ENCODE data around the gene KLHL18. TPM values are rescaled to one million over a fixed set of nuclear protein-coding genes. Genes with fewer than 3 reads are reported as not detected.

Gene KLHL18
- total RNA-seq (ENCODE audit: low replicate concordance): 27.3 and 29.1 TPM in 2 replicates
- long read RNA-seq, full-length matches to known transcripts: 18 of 63 reads
- long read RNA-seq, partial matches to known transcripts: 22 of 63 reads
- long read RNA-seq, other reads (novel, unspliced or antisense): 23 of 63 reads

- Mint-ChIP-seq H3K9me3 (no peaks in the 10 kb centered on the region), H3K36me3 (peaks cover 7% of the 10 kb centered on the region), H3K4me3 (peak within 1 kb of the TSS; percentile 99), H3K27me3 (no peaks in the 10 kb centered on the region), H3K27ac (peak within 1 kb of the TSS; percentile 98), H3K4me1 (ENCODE audit: unreplicated experiment) (peaks cover 14% of the 10 kb centered on the region)
- peak; percentile 92 for DNase-seq (ENCODE audit: extremely low spot score, unreplicated experiment)
- no peak for TF ChIP-seq CTCF (conservative IDR thresholded peaks at IDR 0.05)
Measured at GRCh38 chr3:47282424-47283192, at the start of gene KLHL18, which contains the start of gene KIF9. TSS of gene KLHL18 (plus strand) at chr3:47282944. CDS start at chr3:47282966, 22 bp downstream. TSS of gene KIF9 (minus strand) at chr3:47282799. CDS start at chr3:47277374, 5,425 bp downstream.

GRCh38 chr3:47238017-47238416, 44.7 kb upstream of the KLHL18 start:
- Mint-ChIP-seq H3K27me3 (no peaks in the 10 kb centered on the region), H3K27ac (no peak overlapping the region), H3K4me3 (no peak overlapping the region), H3K9me3 (no peaks in the 10 kb centered on the region), H3K4me1 (ENCODE audit: unreplicated experiment) (no peaks in the 10 kb centered on the region), H3K36me3 (no peaks in the 10 kb centered on the region)
- TF ChIP-seq CTCF (conservative IDR thresholded peaks at IDR 0.05): no peak
- no peak for DNase-seq (ENCODE audit: extremely low spot score, unreplicated experiment)

GRCh38 chr3:47239929-47240328, 42.8 kb upstream of the KLHL18 start:
- Mint-ChIP-seq H3K4me3 (no peak overlapping the region), H3K9me3 (no peaks in the 10 kb centered on the region), H3K4me1 (ENCODE audit: unreplicated experiment) (no peaks in the 10 kb centered on the region), H3K36me3 (no peaks in the 10 kb centered on the region), H3K27ac (no peak overlapping the region), H3K27me3 (no peaks in the 10 kb centered on the region)
- no peak for TF ChIP-seq CTCF (conservative IDR thresholded peaks at IDR 0.05)
- no peak for DNase-seq (ENCODE audit: extremely low spot score, unreplicated experiment)

- no peaks in the 10 kb centered on the region for H3K9me3 Mint-ChIP-seq
- H3K27ac Mint-ChIP-seq: no peak overlapping the region
- H3K36me3 Mint-ChIP-seq: no peaks in the 10 kb centered on the region
- H3K4me1 Mint-ChIP-seq (ENCODE audit: unreplicated experiment): no peaks in the 10 kb centered on the region
- DNase-seq (ENCODE audit: extremely low spot score, unreplicated experiment): no peak
- no peak overlapping the region for H3K4me3 Mint-ChIP-seq
- no peak for TF ChIP-seq CTCF (conservative IDR thresholded peaks at IDR 0.05)
- no peaks in the 10 kb centered on the region for H3K27me3 Mint-ChIP-seq
Measured at GRCh38 chr3:47243419-47244147, 39.2 kb upstream of the KLHL18 start.

- TF ChIP-seq CTCF (conservative IDR thresholded peaks at IDR 0.05): no peak
- H3K27me3 Mint-ChIP-seq: no peaks in the 10 kb centered on the region
- H3K36me3 Mint-ChIP-seq: no peaks in the 10 kb centered on the region
- no peak for DNase-seq (ENCODE audit: extremely low spot score, unreplicated experiment)
- no peak overlapping the region for H3K27ac Mint-ChIP-seq
- no peaks in the 10 kb centered on the region for H3K9me3 Mint-ChIP-seq
- H3K4me3 Mint-ChIP-seq: no peak overlapping the region
- H3K4me1 Mint-ChIP-seq (ENCODE audit: unreplicated experiment): no peaks in the 10 kb centered on the region
Measured at GRCh38 chr3:47244531-47245100, 38.1 kb upstream of the KLHL18 start.
